SHP77 (cell line): ENCODE data around the gene MFSD12.

Source experiments
- DNase-seq, 2 experiments: peaks; one replicate each; lab custom pipeline; 2025; lab: John Stamatoyannopoulos, UW

The MFSD12 gene

DNA sequence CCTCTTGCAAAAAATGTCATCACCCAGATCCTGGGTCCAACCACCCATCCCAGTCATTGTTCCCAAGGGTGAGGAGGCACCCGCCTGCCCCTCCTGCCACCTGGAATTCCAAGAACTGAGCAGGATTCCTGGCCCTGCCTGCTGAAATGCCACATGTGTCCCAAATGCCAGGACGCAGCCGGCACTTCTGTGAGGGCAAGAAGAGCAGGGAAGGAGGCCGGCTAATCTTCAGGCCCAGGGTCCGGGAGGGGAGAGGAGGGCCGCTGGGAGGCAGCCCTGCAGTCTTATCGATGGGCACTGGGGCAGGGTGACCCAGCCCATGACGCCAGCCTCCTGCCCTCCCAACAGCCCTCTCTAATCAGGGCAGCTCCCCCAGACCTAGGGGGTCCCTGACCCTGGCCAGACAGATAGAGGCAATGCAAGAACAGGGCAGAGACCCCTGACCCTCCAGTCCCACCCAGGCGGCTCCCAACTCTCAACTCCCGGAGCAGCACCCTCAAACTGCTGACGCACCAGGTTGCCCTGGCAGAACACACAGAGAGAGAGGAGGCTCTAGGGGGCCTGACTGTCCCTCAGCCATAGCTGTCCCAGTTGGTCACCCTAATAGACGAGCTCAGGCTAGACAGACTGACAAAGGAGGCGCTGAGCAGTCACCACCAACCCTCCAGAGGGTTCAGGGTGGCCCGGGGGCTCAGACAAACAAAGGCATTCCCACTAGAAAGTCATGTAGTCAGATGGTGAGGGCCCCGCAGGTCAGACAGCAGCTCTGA lies 1.5 kb downstream of the MFSD12 start:
- DNase-seq: no peak

DNA sequence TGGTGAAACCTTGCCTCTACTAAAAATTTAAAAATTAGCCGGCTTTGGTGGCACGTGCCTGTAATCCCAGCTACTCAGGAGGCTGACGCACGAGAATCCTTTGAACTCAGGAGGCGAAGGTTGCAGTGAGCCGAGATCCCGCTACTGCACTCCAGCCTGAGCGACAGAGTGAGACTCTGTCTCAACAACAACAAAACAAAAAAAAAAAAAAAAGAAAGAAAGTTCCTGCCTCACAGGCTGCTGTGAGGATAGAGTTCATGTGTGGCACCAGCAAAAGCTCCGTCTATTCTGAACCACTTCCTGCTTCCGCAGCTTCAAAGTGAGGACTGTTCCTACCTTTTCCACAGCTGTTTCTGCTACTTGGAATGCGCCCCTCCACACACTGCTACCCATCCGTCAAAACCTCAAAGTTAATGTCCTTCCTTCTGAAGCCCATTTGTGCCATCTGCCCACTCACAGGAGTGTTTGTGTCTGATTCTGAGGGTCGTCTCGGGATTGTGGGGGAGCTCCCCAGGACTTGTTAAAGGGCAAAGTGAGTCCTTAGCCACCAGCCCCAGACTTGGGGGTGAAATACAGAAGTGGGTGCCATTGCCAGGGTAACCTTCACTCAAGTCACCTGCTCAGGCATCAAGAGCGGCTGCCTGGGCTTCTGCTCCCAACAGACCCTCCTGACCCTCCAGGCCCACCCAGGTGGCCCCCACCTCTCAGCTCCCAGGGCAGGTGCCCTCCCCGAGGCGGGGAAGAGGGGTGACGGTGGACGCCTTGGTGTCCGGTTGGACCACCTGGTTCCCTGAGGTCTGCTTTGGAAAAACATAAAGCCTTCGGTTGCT lies 2.9 kb downstream of the MFSD12 start:
- DNase-seq: no peak

DNA sequence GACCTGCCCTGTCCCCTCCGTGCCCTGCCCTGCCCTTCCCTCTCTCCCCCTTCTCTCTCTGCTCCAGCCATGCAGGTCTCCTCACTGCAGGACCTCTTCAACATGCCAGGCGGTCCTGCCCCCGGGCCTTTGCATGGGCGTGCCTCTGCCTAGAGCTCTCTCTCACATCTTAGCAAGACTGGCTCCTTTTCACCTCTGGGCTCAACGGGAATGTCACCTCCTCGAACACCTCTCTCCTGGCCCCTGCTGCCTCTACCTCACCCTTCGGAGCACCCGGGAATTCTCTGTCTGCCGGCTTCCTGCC lies 5.6 kb downstream of the MFSD12 start:
- no peak for DNase-seq

DNA sequence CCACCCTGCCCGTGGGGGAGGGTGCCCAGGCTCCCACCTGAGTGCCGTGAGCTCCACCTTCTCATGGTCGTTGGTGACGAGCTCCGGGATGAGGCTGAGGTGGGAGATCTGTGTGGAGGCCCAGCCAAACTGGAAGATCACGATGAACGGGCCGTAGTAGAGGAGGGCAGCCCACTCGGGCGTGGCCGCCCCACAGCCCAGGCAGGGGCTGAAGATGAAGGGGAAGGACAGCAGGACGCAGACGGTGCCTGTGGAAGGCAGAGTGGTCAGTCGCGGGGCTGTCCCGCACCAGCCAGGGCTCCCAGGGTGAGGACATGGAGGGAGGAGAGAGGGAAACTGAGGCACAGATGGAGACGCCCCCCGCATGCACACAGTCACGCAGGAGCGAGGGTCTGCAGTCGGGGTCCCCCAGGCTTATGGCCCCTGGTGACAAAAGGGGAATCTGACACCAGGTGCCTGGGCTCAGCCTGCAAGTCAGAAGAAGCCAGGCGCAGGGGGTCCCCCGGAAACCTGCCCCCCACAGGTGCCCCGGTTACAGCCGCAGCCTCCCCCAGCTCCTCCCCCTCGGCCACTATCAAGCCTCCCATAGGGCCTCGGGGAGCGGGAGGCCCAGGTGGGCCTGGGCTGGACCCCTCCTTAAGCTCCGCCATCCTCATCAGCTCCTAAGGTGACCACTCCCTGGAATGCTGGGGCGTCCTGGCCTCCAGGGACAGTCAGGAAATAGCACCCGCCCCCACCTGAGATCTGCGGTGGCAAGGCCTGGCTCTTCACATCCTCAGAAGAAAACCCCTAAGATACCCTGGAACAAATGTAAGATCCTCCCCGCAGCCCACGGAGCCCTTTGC lies 6.2 kb downstream of the MFSD12 start:
- no peak for DNase-seq

DNA sequence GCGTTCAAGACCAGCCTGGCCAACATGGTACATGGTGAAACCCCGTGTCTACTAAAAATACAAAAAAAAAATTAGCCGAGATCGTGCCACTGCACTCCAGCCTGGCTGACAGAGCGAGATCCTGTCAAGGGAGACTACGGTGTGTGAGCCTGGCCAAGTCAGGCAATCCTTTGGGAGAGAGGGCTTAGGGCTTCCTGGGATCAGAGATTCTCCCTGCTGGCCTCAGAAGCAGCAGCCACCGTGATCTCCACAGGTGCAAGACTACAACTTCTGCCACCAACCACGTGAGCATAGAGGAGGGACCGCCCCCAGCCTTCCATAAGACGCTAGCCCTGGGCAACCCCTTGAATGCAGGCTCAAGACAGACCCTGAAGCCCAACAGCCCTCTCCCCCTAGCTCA lies 7.6 kb downstream of the MFSD12 start:
- DNase-seq: no peak

DNA sequence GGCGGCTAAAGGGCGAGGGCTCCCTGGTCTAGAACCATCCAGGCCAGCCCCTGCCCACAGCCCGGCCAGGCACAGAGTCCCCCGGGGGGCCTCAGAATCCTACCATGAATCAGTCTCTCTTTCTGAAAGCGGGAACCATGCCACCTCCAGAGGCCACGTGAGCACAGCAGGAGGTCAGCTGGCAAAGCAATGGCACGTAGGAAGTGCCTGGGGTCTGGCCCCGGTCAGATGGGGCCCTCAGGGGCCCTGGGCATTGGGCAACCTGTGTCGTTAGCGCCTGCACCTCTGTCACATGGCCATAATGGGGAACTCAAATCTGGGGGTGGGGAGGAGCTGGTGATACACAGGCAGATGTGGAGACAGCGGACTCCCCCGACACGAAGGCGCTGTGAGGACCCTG lies 8.8 kb downstream of the MFSD12 start:
- DNase-seq: no peak

GRCh38 chr19:3547767-3548282 lies 9.6 kb downstream of the MFSD12 start:
- DNase-seq: no peak

DNA sequence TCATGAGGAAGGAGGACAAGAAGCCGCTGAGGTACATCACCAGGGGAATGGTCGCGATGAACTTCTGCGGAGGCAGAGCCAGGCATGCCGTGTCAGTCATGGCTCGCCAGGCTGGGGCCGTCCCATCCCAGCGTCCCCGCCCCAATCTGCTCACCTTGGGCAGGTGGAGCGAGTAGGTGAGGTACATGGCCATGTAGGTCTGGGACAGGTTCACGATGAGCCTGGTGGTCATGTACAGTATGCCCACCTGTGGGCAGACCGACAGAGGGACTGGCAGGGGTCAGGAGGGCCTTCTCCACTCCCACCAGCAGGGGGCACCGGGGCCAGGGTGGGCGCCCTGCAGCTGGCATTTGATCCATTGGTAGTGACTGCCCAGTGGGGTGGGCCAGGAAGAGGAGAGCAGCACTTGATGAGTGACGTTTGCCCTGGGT lies 10.1 kb downstream of the MFSD12 start:
- DNase-seq: peak in 1 of 2 experiments; percentile 18

- no peak for DNase-seq
These were observed 11.3 kb downstream of the MFSD12 start for GRCh38 chr19:3546119-3546518.

GRCh38 chr19:3545669-3546034 lies 11.7 kb downstream of the MFSD12 start:
- DNase-seq: no peak

GRCh38 chr19:3544742-3545668 lies 12.4 kb downstream of the MFSD12 start:
- DNase-seq: peak; percentile 12 to 20

- no peak for DNase-seq
These were observed 13.4 kb downstream of the MFSD12 start for GRCh38 chr19:3544058-3544376.

DNA sequence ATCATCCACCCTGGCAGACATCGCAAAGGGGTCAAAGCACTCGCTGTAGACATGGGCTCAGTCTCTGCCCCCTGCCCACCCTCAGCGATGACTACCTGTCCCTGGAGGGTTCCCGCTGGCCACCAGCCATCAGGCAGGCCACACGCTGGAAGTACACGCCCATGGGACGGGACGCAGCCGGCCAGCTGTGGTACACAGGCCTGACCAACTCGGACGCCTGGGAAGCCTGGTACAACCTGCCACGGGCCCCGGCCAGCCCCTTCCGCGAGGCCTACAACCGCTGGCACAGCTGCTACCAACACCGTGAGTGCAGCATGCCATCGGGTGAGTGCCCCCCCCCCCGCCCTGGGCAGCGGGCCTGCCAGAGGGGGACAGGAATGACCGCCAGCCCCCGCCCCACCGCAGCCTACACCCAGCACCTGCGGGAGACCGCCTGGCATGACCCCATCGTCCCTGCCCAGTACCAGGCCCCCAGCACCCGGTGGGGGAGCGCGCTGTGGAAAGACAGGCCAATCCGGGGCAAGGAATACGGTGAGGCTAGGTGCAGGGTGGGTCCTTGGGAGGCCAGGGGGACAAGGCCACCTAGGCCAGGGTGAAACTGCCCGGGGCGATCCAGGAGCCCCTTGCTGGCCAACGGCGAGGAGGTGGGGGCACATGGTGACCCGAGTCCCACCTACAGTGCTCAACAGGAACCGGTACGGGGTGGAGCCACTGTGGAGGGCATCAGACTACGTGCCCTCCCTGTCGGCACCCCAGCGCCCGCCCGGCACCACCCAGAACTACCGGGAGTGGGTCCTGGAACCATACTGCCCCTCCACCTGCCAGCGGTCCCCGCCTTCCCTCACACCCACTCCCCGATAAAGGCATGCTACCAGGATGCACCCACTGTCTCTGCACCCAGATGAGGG lies 14.0 kb downstream of the MFSD12 start:
- DNase-seq: no peak

DNA sequence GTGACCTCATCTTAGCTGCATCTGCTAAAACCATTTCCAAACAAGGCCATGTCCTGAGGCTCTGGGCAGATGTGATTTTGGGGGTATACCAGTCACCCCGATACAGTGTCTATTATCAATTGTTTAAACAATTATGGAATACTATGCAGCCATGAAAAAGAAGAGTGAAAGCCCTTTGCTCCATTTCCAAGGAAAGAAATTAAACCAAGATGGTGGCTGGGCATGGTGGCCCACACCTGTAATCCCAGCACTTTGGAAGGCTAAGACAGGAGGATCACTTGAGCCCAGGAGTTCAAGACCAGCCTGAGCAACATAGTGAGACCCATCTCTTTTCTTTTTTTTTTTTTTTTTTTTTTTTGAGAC lies 17.6 kb downstream of the MFSD12 start:
- no peak for DNase-seq

DNA sequence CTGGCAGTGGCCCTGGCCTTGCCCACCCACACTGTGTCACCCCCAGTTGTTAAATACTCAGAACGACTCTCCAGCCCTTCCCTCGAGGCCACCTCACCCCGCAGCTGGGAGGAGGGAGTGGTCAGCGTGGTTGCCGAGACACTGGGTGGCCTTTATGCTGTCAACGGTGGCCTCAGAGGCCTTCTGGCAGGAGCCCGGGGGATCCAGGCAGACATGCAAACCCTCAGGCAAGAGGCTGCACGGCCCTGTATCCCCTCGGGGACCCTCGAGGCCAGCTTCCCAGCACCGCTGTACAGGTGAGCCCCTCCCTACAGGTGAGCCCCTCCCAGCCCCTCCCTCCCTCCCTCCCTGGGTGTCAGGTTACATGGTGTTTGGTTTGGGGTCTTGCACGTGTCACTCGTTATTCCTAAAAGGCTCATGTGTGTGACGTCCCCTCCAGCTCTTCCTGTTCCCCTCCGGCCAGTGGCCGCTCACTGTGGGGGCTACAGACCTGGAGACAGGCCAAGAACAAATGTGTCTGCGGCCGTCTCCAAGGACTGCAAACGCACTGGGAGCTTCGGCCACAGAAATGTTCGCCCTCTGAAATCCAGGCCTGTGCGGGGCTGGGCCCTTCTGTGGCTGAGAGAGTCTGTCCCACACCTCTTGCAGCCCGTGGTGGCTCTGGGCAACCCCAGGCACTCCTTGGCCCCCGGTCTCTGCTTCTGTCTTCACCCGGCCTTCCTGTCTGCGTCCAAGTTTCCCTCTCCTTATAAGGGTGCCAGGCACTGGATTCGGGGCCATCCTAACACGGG lies 18.2 kb downstream of the MFSD12 start, which contains the start of gene TEKTIP1:
TSS of gene TEKTIP1 (plus strand) at position 210 of the 791 bp plus-strand sequence. CDS start at position 214, 4 bp downstream.
- DNase-seq: no peak

- DNase-seq: no peak
These were observed 19.0 kb downstream of the MFSD12 start for GRCh38 chr19:3538258-3538929.

GRCh38 chr19:3537438-3538240 lies 19.7 kb downstream of the MFSD12 start:
- DNase-seq: no peak

DNA sequence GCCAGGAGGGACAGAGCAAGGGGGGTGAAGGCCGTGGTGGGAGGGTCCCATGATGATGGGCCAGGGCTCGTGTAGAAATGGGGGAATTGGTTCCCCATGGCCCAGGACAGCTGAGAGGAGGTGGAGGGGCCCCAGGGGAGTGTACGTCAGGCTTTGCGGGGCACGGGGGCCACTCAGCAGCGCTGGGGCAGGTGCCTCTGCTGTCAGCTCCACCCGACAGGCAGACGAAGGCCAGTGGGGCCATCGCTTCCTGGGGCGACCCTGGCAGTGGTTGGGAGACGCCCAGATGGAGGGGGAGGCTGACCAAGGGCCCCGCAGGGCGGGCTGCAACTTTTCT lies 20.3 kb downstream of the MFSD12 start:
- DNase-seq: no peak
